Ramos (cell line): ENCODE results near the gene YBX1.
"Not testable (repeated sequence)": the region's sequence is repeated elsewhere in the genome, so short reads cannot be mapped to it uniquely, and the experiment has no call there.

Experiments
- in situ Hi-C: fragments of 300-500 bp; cut with MboI; formaldehyde crosslinking; loops from one replicate; pipeline ENCODE4 v1.14.3; 2022; ENCODE audit warnings: low sequenced_read_pairs; ENCODE audit not compliant: unreplicated experiment

The YBX1 gene

GRCh38 chr1:42686418-42686817 is 4.2 kb downstream of the YBX1 start:
- in situ Hi-C loops = no loop called here

DNA sequence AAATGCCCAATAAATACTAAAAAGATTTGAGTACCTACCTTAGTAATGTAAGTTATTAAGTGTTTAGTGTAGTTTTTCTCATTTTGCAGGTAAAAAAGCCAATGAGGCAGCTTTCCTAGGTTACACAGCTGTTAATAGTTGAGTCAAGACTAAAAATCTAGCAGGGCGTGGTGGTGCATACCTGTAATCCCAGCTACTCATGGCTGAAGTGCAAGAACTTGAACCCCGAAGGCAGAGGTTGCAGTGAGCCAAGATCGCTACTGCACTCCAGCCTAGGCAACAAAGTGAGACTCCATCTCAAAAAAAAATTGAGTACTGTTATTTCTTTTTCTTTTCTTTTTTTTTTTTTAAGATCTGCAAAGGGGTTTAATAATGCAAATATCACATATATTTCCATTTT is 7.7 kb downstream of the YBX1 start:
- in situ Hi-C loops = no loop called here

GRCh38 chr1:42690477-42691156 is 8.4 kb downstream of the YBX1 start:
- in situ Hi-C loops = no loop called here

GRCh38 chr1:42691157-42691498 is 8.9 kb downstream of the YBX1 start:
- in situ Hi-C loops = no loop called here

- in situ Hi-C loops = no loop called here
Observed at GRCh38 chr1:42692461-42692860, 10.2 kb downstream of the YBX1 start.

DNA sequence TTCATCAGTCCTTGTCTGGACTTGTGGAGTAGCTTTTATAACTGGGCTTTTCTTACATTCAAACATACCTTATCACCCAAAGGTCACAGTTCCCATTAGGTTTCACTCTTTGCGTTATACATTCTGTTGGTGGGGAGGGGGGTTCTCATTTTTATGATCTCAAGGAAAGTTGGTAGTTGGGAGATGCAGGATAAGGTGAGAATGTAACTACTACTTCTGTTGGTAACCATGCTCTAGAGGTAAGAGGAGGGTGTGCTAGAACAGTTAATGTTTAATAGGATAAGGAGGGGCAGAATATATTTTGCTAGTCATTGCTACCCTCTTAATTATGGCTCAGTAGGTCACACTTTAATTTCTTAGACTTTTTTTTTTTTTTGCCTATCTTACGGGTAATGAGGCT is 10.7 kb downstream of the YBX1 start:
- in situ Hi-C loops = no loop called here

GRCh38 chr1:42698081-42698813 is 16.0 kb downstream of the YBX1 start:
- in situ Hi-C loops = no loop called here

GRCh38 chr1:42700006-42700405 is 17.8 kb downstream of the YBX1 start:
- in situ Hi-C loops = no loop called here

GRCh38 chr1:42703888-42704464 is 21.8 kb downstream of the YBX1 start:
- in situ Hi-C loops = no loop called here

- in situ Hi-C loops = not testable (repeated sequence)
Observed at GRCh38 chr1:42712808-42713207, 30.6 kb downstream of the YBX1 start.

DNA sequence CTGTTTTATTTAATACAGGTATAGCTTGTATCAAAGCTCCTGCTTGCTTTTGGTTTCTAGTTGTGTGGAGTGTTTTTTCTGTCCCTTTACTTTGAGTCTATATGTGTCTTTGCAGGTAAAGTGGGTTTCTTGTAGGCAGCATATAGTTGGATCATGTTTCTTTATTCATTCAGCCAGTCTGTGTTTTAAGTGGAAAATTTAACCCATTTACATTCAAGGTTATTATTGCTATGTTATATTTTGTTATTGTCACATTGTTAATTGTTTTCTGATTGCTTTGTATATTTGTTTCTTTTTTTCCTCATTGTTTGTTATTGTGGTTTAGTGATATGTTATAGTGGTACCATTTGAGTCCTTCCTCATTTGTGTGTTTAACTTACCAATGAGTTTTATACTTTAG is 31.1 kb downstream of the YBX1 start:
- in situ Hi-C loops = no loop called here

- in situ Hi-C loops = not testable (repeated sequence)
Observed at GRCh38 chr1:42714441-42714840, 32.2 kb downstream of the YBX1 start.

- in situ Hi-C loops = no loop called here
Observed at GRCh38 chr1:42720868-42721267, 38.6 kb downstream of the YBX1 start.

- in situ Hi-C loops = no loop called here
Observed at GRCh38 chr1:42721926-42722325, 39.7 kb downstream of the YBX1 start.

DNA sequence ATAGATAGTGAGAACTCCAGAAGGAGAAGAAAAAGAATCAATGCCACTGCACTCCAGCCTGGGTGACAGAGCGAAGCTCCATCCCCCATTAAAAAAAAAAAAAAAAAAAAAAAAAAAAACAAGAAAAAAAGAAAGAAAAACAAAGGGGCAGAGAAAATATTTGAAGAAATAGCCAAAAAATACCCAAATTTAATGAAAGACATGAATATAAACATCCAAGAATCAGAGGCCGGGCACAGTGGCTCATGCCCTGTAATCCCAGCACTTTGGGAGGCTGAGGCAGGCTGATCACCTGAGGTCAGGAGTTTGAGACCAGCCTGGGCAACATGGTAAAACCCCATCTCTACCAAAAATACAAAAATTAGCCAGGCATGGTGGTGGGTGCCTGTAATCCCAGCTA is 40.2 kb downstream of the YBX1 start:
- in situ Hi-C loops = not testable (repeated sequence)

- in situ Hi-C loops = no loop called here
Observed at GRCh38 chr1:42723511-42723910, 41.3 kb downstream of the YBX1 start.

DNA sequence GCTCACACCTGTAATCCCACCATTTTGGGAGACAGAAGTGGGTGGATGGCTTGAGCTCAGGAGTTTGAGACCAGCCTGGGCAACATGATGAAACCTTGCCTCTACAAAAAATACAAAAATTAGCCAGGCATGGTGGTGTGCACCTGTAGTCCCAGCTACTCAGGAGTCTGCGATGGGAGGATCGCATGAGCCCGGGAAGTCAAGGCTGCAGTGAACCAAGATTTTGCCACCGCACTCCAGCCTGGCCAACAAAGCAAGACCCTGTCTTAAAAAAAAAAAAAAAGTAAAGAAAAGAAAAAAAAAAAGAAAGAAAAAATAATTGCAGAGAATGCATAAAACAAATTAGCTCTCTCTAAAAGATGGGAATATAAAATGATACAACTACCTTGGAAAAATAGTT is 43.6 kb downstream of the YBX1 start:
- in situ Hi-C loops = loop anchor here (25.0 kb wide), 1 partner anchor 139 kb away; no protein-coding TSS in a partner anchor

DNA sequence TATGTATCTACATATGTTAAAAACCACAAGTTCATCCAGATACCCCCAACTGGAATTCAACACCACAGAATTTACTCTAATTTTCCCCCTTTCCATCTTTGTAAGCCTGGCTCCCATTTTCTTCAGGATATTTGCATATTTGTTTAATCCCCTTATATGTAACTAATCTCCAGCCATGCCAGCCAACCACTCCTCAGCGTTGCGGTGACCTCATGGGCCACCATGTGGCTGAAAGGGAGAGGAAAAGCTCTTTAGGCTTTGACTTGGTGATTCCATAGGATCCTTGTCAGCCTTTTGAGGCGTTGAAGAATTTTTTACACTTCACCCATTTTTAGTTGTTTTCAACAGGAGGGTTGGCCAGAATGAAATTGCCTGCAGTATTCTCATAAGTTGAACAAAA is 47.8 kb downstream of the YBX1 start:
- in situ Hi-C loops = loop anchor here (10.0 to 25.0 kb wide), 2 partner anchors 143 to 385 kb away; no protein-coding TSS in a partner anchor

DNA sequence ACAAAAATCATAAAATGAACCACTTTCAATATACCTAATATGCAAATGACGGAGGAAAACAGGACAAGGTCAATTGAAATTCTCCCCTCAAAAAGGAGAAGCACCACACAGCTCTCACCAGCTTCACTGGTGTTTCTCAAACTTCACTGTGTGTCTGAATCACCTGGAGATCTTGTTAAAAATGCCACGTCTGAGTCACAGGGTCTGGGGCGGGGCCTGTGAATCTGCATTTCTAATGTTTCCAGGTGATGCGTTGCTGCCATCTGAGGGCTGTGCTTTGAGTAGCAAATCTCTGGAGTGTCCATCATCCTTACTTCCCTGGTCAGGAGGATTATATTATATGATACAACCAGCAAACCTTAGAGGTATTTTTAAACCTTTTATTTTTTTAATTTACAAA is 48.8 kb downstream of the YBX1 start:
- in situ Hi-C loops = loop anchor here (10.0 to 25.0 kb wide), 2 partner anchors 144 to 386 kb away; no protein-coding TSS in a partner anchor

- in situ Hi-C loops = loop anchor here (10.0 to 25.0 kb wide), 2 partner anchors 144 to 387 kb away; no protein-coding TSS in a partner anchor
Observed at GRCh38 chr1:42731585-42731984, 49.4 kb downstream of the YBX1 start.

- in situ Hi-C loops = loop anchor here (10.0 to 25.0 kb wide), 2 partner anchors 145 to 387 kb away; no protein-coding TSS in a partner anchor
Observed at GRCh38 chr1:42732126-42732680, 50.0 kb downstream of the YBX1 start.
